ENCODE data around the gene MBD4. TPM values are rescaled to one million over a fixed set of nuclear protein-coding genes. Genes with fewer than 3 reads are reported as not detected.
"Not testable (repeated sequence)": the region's sequence is repeated elsewhere in the genome, so short reads cannot be mapped to it uniquely, and the experiment has no call there.

Gene MBD4
- total RNA-seq, 4 donors from 2014 or later = 15.4 to 18.1 (median 16.4) TPM

GRCh38 chr3:129398803-129399144, 41.0 kb downstream of the MBD4 start:
- Histone ChIP-seq H3K36me3 (no peaks in the 10 kb centered on the region), H3K27me3 (no peaks in the 10 kb centered on the region), H3K4me1 (peaks cover 10 to 14% of the 10 kb centered on the region in 2 donors), H3K27ac (peak overlapping the region; percentile 84 to 93 (median 88)), H3K9me3 (no peaks in the 10 kb centered on the region), H3K4me3 (peak overlapping the region; percentile 79 to 98 (median 86))
- no peak for ATAC-seq
- TF ChIP-seq CTCF (IDR thresholded peaks at IDR 0.05 in 4 of 5, conservative IDR thresholded peaks at IDR 0.05 in 1 of 5) (no peak), POLR2A (IDR thresholded peaks at IDR 0.05) (no peak)
- no peak for DNase-seq
- intact Hi-C loops (cut with DNase I; ENCODE audit: low total_unique reads) (loop anchor here (2.0 kb wide), 3 partner anchors 30 to 120 kb away; partner anchors contain the start of genes EFCAB12, HMCES and IFT122), in situ Hi-C loops (cut with MboI; ENCODE audit: low sequenced_read_pairs in 4 of 4) (no loop called here)

GRCh38 chr3:129393760-129394564, 45.8 kb downstream of the MBD4 start:
- ATAC-seq; H3K27me3 ChIP-seq; DNase-seq; intact Hi-C loops (cut with DNase I; ENCODE audit: low total_unique reads); H3K9me3 ChIP-seq; H3K4me3 ChIP-seq; in situ Hi-C loops (cut with MboI; ENCODE audit: low sequenced_read_pairs in 4 of 4): not testable (repeated sequence)
- H3K36me3 ChIP-seq = peaks cover 0 to 25% of the 10 kb centered on the region in 2 donors
- H3K4me1 ChIP-seq = peaks cover 10 to 14% of the 10 kb centered on the region in 2 donors
- H3K27ac ChIP-seq = peak overlapping the region in 1 of 4 donors; percentile 12

GRCh38 chr3:129393271-129393670, 46.5 kb downstream of the MBD4 start:
- Histone ChIP-seq H3K4me1 (peaks cover 6 to 10% of the 10 kb centered on the region in 2 donors), H3K4me3 (no peak overlapping the region), H3K27ac (peak overlapping the region in 1 of 4 donors; percentile 12), H3K27me3 (no peaks in the 10 kb centered on the region), H3K9me3 (no peaks in the 10 kb centered on the region), H3K36me3 (peaks cover 0 to 25% of the 10 kb centered on the region in 2 donors)
- no peak for ATAC-seq
- TF ChIP-seq CTCF (IDR thresholded peaks at IDR 0.05 in 4 of 5, conservative IDR thresholded peaks at IDR 0.05 in 1 of 5) (no peak), POLR2A (IDR thresholded peaks at IDR 0.05) (no peak)
- in situ Hi-C loops (cut with MboI; ENCODE audit: low sequenced_read_pairs in 4 of 4) = no loop called here
- DNase-seq = no peak
- intact Hi-C loops (cut with DNase I; ENCODE audit: low total_unique reads) = no loop called here

- H3K27me3 ChIP-seq; H3K4me1 ChIP-seq; intact Hi-C loops (cut with DNase I; ENCODE audit: low total_unique reads); ATAC-seq; H3K4me3 ChIP-seq; in situ Hi-C loops (cut with MboI; ENCODE audit: low sequenced_read_pairs in 4 of 4); DNase-seq; H3K9me3 ChIP-seq: not testable (repeated sequence)
- peaks cover 0 to 25% of the 10 kb centered on the region in 2 donors for H3K36me3 ChIP-seq
- H3K27ac ChIP-seq = peak overlapping the region in 1 of 4 donors; percentile 31
Measured at GRCh38 chr3:129392106-129392887, 47.5 kb downstream of the MBD4 start.

- intact Hi-C loops (cut with DNase I; ENCODE audit: low total_unique reads) = not testable (repeated sequence)
Measured at GRCh38 chr3:129391583-129391982, 48.2 kb downstream of the MBD4 start.

GRCh38 chr3:129389572-129389937, 50.2 kb downstream of the MBD4 start:
- Histone ChIP-seq H3K36me3 (peaks cover 0 to 30% of the 10 kb centered on the region in 2 donors), H3K27ac (peak overlapping the region in 3 of 4 donors; percentile 38 to 51 (median 50)), H3K4me1 (no peaks in the 10 kb centered on the region), H3K27me3 (no peaks in the 10 kb centered on the region), H3K4me3 (no peak overlapping the region), H3K9me3 (no peaks in the 10 kb centered on the region)
- in situ Hi-C loops (cut with MboI; ENCODE audit: low sequenced_read_pairs in 4 of 4) (no loop called here), intact Hi-C loops (cut with DNase I; ENCODE audit: low total_unique reads) (no loop called here)
- TF ChIP-seq CTCF (IDR thresholded peaks at IDR 0.05 in 4 of 5, conservative IDR thresholded peaks at IDR 0.05 in 1 of 5) = no peak
- no peak for TF ChIP-seq POLR2A (IDR thresholded peaks at IDR 0.05)
- DNase-seq = no peak
- ATAC-seq = no peak

More at GRCh38 chr3:129391583-129391982, 48.2 kb downstream of the MBD4 start:
- H3K36me3 ChIP-seq = peaks cover 0 to 30% of the 10 kb centered on the region in 2 donors
- H3K4me3 ChIP-seq; H3K9me3 ChIP-seq; H3K4me1 ChIP-seq; in situ Hi-C loops (cut with MboI; ENCODE audit: low sequenced_read_pairs in 4 of 4); ATAC-seq; H3K27me3 ChIP-seq; DNase-seq: not testable (repeated sequence)
- H3K27ac ChIP-seq = peak overlapping the region in 2 of 4 donors; percentile 19 to 29

GRCh38 chr3:129388791-129389571, 50.8 kb downstream of the MBD4 start:
- H3K9me3 ChIP-seq; H3K4me3 ChIP-seq; H3K27me3 ChIP-seq; DNase-seq; intact Hi-C loops (cut with DNase I; ENCODE audit: low total_unique reads); H3K4me1 ChIP-seq; in situ Hi-C loops (cut with MboI; ENCODE audit: low sequenced_read_pairs in 4 of 4): not testable (repeated sequence)
- peak; percentile 35 to 46 for ATAC-seq
- Histone ChIP-seq H3K27ac (peak overlapping the region; percentile 24 to 63 (median 56)), H3K36me3 (peaks cover 0 to 30% of the 10 kb centered on the region in 2 donors)
